Ectodermal cell (in vitro differentiated cells): ENCODE measurements around the gene CLDN7.

ENCODE experiments used
- H3K27ac ChIP-seq: 2 replicates; pipeline ENCODE4 v1.7.0; 2013; ENCODE audit warnings: mild to moderate bottlenecking, low read depth, low read length; ENCODE audit not compliant: insufficient read depth, poor library complexity, severe bottlenecking
- H3K27me3 ChIP-seq: 2 replicates; pipeline ENCODE4 v1.7.0; 2013; ENCODE audit warnings: mild to moderate bottlenecking, low read length; ENCODE audit not compliant: insufficient read depth, control insufficient read depth, poor library complexity, severe bottlenecking
- H3K36me3 ChIP-seq: one replicate; pipeline ENCODE4 v1.7.0; 2013; ENCODE audit warnings: low read length; ENCODE audit not compliant: control insufficient read depth, insufficient read depth
- H3K4me1 ChIP-seq: one replicate; pipeline ENCODE4 v1.7.0; 2013; ENCODE audit warnings: low read length; ENCODE audit not compliant: control insufficient read depth, insufficient read depth
- H3K4me3 ChIP-seq: 2 replicates; pipeline ENCODE4 v1.7.0; 2013; ENCODE audit warnings: low read depth, low read length, control low read depth; ENCODE audit not compliant: insufficient read depth
- H3K9me3 ChIP-seq: 2 replicates; pipeline ENCODE4 v1.7.0; 2013; ENCODE audit warnings: mild to moderate bottlenecking, low read length, moderate library complexity; ENCODE audit not compliant: control insufficient read depth
- WGBS, 2 experiments: methylation state at CpG; one replicate each; pipeline ENCODE4 v1.1.7; 2013; ENCODE audit warnings: missing lambda C conversion rate in 2 of 2; 5-methylcytosine and 5-hydroxymethylcytosine counted together

Gene CLDN7

GRCh38 chr17:7263801-7264078 lies 1.5 kb upstream of the CLDN7 start:
- H3K9me3 ChIP-seq: no peaks in the 10 kb centered on the region
- H3K4me3 ChIP-seq: no peak overlapping the region
- peaks cover 9% of the 10 kb centered on the region for H3K4me1 ChIP-seq
- WGBS, 2 experiments: 61 to 77% methylated on average over 4 of the region's 4 CpGs
- H3K27ac ChIP-seq: no peak overlapping the region
- H3K27me3 ChIP-seq: peaks cover 50% of the 10 kb centered on the region
- no peaks in the 10 kb centered on the region for H3K36me3 ChIP-seq

GRCh38 chr17:7262935-7263800 lies 890 bp upstream of the CLDN7 start:
- Histone ChIP-seq H3K27ac (no peak overlapping the region), H3K4me3 (peak overlapping the region; percentile 30), H3K9me3 (no peaks in the 10 kb centered on the region), H3K36me3 (no peaks in the 10 kb centered on the region), H3K27me3 (peaks cover 50% of the 10 kb centered on the region), H3K4me1 (peaks cover 9% of the 10 kb centered on the region)
- 16 to 18% methylated on average over 26 of the region's 26 CpGs for WGBS, 2 experiments

GRCh38 chr17:7261379-7262191 lies 693 bp downstream of the CLDN7 start:
- Histone ChIP-seq H3K4me3 (peak overlapping the region; percentile 33), H3K4me1 (peaks cover 9% of the 10 kb centered on the region), H3K36me3 (peaks cover 3% of the 10 kb centered on the region), H3K27ac (no peak overlapping the region), H3K27me3 (peaks cover 50% of the 10 kb centered on the region), H3K9me3 (no peaks in the 10 kb centered on the region)
- 7 to 9% methylated on average over 71 of the region's 71 CpGs for WGBS, 2 experiments

DNA sequence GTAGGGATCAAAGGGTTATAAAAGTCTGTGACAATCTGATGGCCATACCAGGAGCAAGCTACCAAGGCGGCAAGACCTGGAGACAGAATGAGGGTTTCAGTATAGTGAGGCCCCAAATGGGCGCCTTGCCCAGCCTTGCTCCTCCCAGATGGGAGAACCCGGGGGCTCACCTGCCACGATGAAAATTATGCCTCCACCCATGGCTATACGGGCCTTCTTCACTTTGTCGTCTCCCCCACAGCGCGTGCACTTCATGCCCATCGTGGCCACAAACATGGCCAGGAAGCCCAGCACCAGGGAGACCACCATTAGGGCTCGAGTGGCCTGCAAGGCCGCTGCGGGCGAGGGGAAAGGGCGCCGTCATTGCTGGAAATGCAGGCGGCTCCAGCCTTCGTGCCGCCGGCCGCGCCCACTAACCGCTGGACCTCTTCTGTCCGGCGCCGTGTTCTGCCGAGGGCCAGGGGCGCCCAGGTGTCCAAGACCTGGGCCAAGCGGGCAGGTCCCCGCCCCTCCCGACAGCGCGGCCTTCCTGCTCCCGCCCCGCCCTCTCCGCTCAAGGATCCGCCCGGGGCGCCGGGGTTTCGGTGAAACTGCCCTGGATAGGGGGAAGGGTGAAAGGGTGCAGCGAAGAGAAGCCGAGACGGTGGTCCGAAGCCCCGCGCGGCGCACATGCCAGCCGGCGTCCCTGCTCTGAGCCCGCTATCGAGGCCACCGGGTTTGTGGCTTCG lies 1.5 kb downstream of the CLDN7 start:
- peaks cover 7% of the 10 kb centered on the region for H3K36me3 ChIP-seq
- peak overlapping the region; percentile 33 for H3K4me3 ChIP-seq
- peaks cover 9% of the 10 kb centered on the region for H3K4me1 ChIP-seq
- H3K27me3 ChIP-seq: peaks cover 50% of the 10 kb centered on the region
- WGBS, 2 experiments: 11 to 13% methylated on average over 54 of the region's 54 CpGs
- H3K27ac ChIP-seq: no peak overlapping the region
- H3K9me3 ChIP-seq: no peaks in the 10 kb centered on the region

DNA sequence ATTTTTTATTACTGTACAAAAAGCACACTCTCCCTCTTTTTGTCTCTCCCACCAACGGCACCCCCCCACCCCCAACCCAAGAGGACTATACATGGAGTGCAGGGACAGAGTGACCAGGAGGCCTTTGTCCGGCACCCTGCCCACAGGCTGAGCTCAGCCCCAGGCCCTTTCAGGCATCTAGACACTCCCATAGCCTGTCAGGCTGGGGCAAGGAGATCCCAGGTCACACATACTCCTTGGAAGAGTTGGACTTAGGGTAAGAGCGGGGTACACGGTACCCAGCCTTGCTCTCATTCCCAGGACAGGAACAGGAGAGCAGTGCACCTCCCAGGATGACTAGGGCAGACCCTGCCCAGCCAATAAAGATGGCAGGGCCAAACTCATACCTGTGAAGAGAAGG lies 2.1 kb downstream of the CLDN7 start:
- no peaks in the 10 kb centered on the region for H3K9me3 ChIP-seq
- 92 to 97% methylated on average over 4 of the region's 4 CpGs for WGBS, 2 experiments
- peaks cover 50% of the 10 kb centered on the region for H3K27me3 ChIP-seq
- no peak overlapping the region for H3K4me3 ChIP-seq
- peaks cover 9% of the 10 kb centered on the region for H3K4me1 ChIP-seq
- no peak overlapping the region for H3K27ac ChIP-seq
- H3K36me3 ChIP-seq: peaks cover 11% of the 10 kb centered on the region

- Histone ChIP-seq H3K4me3 (no peak overlapping the region), H3K9me3 (no peaks in the 10 kb centered on the region), H3K36me3 (peaks cover 13% of the 10 kb centered on the region), H3K27me3 (peaks cover 47% of the 10 kb centered on the region), H3K4me1 (peaks cover 9% of the 10 kb centered on the region), H3K27ac (no peak overlapping the region)
- 90 to 94% methylated on average over 6 of the region's 6 CpGs for WGBS, 2 experiments
These were observed 2.8 kb downstream of the CLDN7 start for GRCh38 chr17:7259555-7259889.

- H3K36me3 ChIP-seq: peaks cover 18% of the 10 kb centered on the region
- peaks cover 41% of the 10 kb centered on the region for H3K27me3 ChIP-seq
- H3K4me3 ChIP-seq: no peak overlapping the region
- no peaks in the 10 kb centered on the region for H3K9me3 ChIP-seq
- peaks cover 9% of the 10 kb centered on the region for H3K4me1 ChIP-seq
- H3K27ac ChIP-seq: no peak overlapping the region
- 96 to 97% methylated on average over 7 of the region's 7 CpGs for WGBS, 2 experiments
These were observed 3.3 kb downstream of the CLDN7 start for GRCh38 chr17:7258731-7259554.

- Histone ChIP-seq H3K9me3 (no peaks in the 10 kb centered on the region), H3K4me3 (no peak overlapping the region), H3K27me3 (peaks cover 21% of the 10 kb centered on the region), H3K36me3 (peaks cover 18% of the 10 kb centered on the region), H3K27ac (no peak overlapping the region), H3K4me1 (peaks cover 4% of the 10 kb centered on the region)
- WGBS, 2 experiments: 94 to 95% methylated on average over 8 of the region's 8 CpGs
These were observed 5.4 kb downstream of the CLDN7 start for GRCh38 chr17:7256766-7257456.

- H3K27me3 ChIP-seq: no peaks in the 10 kb centered on the region
- WGBS, 2 experiments: 97 to 98% methylated on average over 4 of the region's 4 CpGs
- H3K9me3 ChIP-seq: no peaks in the 10 kb centered on the region
- H3K4me3 ChIP-seq: no peak overlapping the region
- no peak overlapping the region for H3K27ac ChIP-seq
- H3K36me3 ChIP-seq: peaks cover 18% of the 10 kb centered on the region
- peaks cover 12% of the 10 kb centered on the region for H3K4me1 ChIP-seq
These were observed 7.8 kb downstream of the CLDN7 start for GRCh38 chr17:7254511-7254910.
